HCT116 (cell line): ENCODE results near the gene OR10A5. TPM values are rescaled to one million over a fixed set of nuclear protein-coding genes. Genes with fewer than 3 reads are reported as not detected.

ENCODE experiments used
- ATAC-seq: fragments of 200-7000 bp; cut with Tn5 transposase; 2 replicates; pipeline ENCODE4 v1.9.1; 2020; ENCODE audit warnings: mild to moderate bottlenecking, moderate library complexity
- BruUV-seq: library from RNA; stranded (reverse); fragments of 400-500 nt; replicated peaks from 2 replicates; lab custom pipeline; 2021; lab: Mats Ljungman, UMichigan
- CTCF ChIA-PET: fragments of 300-600 bp; sonication (Branson Sonifier 250); formaldehyde crosslinking; loops from one replicate; lab custom pipeline; 2021; ENCODE audit warnings: antibody characterized with exemption; lab: Charles Lee
- POLR2A ChIA-PET: fragments of 300-600, 350-600 bp; sonication (Branson Sonifier 250); formaldehyde crosslinking; loops from one replicate; lab custom pipeline; 2021; ENCODE audit warnings: antibody characterized with exemption; lab: Charles Lee
- RAD21 ChIA-PET, 2 experiments: fragments of 300-600 bp; sonication (Branson Sonifier 250); formaldehyde crosslinking; loops; one replicate each; lab custom pipeline; 2023; ENCODE audit warnings: low total read pairs in 2 of 2; ENCODE audit not compliant: uncharacterized antibody in 2 of 2, unreplicated experiment in 2 of 2, low non-redundant PET in 1 of 2; lab: Charles Lee
- DNase-seq: peaks from one replicate; pipeline ENCODE4 v3.0.0-alpha.2; 2010; ENCODE audit warnings: low read depth, low spot score
- H2AFZ ChIP-seq: fragments of 200-600 bp; shearing (Covaris generic), sonication (generic); 2 replicates; pipeline ENCODE4 v1.6.1; 2017; ENCODE audit warnings: low read depth, mixed run types, mixed read lengths, antibody characterized with exemption, low read length; ENCODE audit not compliant: poor library complexity, severe bottlenecking
- H3K27ac ChIP-seq: 2 replicates; pipeline ENCODE4 v1.5.1; 2012; ENCODE audit warnings: low read depth, low read length
- H3K27me3 ChIP-seq: fragments of 200-600 bp; sonication (generic); 2 replicates; pipeline ENCODE4 v1.6.1; 2016; ENCODE audit warnings: mixed run types, low read length, mixed read lengths; ENCODE audit not compliant: insufficient read depth
- H3K36me3 ChIP-seq, 2 experiments: fragments of 200-500 bp in 1 of 2; fragments of 200-600 bp in 1 of 2; sonication (Bioruptor generic) in 1 of 2; sonication (generic) in 1 of 2; 2 replicates each; pipeline versions ENCODE4 v1.5.1 to v1.6.1; 2014 to 2016; ENCODE audit warnings: low read length in 2 of 2, inconsistent platforms in 1 of 2, mixed read lengths in 1 of 2, mixed run types in 1 of 2; ENCODE audit not compliant: insufficient read depth in 2 of 2, control insufficient read depth in 1 of 2
- H3K4me1 ChIP-seq, 2 experiments: fragments of 200-600 bp in 1 of 2; sonication (generic) in 1 of 2; 2 replicates each; pipeline versions ENCODE4 v1.5.1 to v1.6.1; 2012 to 2017; ENCODE audit warnings: low read length in 2 of 2, inconsistent platforms in 1 of 2, mild to moderate bottlenecking in 1 of 2, mixed read lengths in 1 of 2, mixed run types in 1 of 2, moderate library complexity in 1 of 2; ENCODE audit not compliant: insufficient read depth in 2 of 2, control insufficient read depth in 1 of 2
- H3K4me2 ChIP-seq: fragments of 200-600 bp; sonication (generic); 2 replicates; pipeline ENCODE4 v1.6.1; 2017; ENCODE audit warnings: mixed run types, low read length, mixed read lengths
- H3K4me3 ChIP-seq, 2 experiments: fragments of 200-600 bp in 1 of 2; sonication (generic) in 1 of 2; replicated peaks in 1 of 2; 2 replicates each; pipeline ENCODE4 v1.5.1; 2011 to 2016; ENCODE audit warnings: low read length in 2 of 2, control low read depth in 1 of 2, low read depth in 1 of 2, mild to moderate bottlenecking in 1 of 2, mixed read lengths in 1 of 2, mixed run types in 1 of 2
- H3K79me2 ChIP-seq: fragments of 200-600 bp; sonication (generic); 2 replicates; pipeline ENCODE4 v1.6.1; 2017; ENCODE audit warnings: mild to moderate bottlenecking, mixed run types, low read length, moderate library complexity, mixed read lengths; ENCODE audit not compliant: insufficient read depth
- H3K9ac ChIP-seq: fragments of 200-600 bp; sonication (generic); 2 replicates; pipeline ENCODE4 v1.6.1; 2016; ENCODE audit warnings: low read length, mixed read lengths
- H3K9me2 ChIP-seq: fragments of 200-600 bp; sonication (generic), shearing (Covaris generic); 2 replicates; pipeline ENCODE4 v1.6.1; 2017; ENCODE audit warnings: mixed run types, mild to moderate bottlenecking, moderate library complexity; ENCODE audit not compliant: insufficient read depth
- H3K9me3 ChIP-seq, 2 experiments: fragments of 200-500 bp in 1 of 2; fragments of 200-600 bp in 1 of 2; sonication (Bioruptor generic) in 1 of 2; sonication (generic) in 1 of 2; 2 replicates each; pipeline ENCODE4 v1.6.1; 2014 to 2017; ENCODE audit warnings: low read length in 2 of 2, mixed read lengths in 2 of 2, inconsistent platforms in 1 of 2, low read depth in 1 of 2, mild to moderate bottlenecking in 1 of 2, mixed run types in 1 of 2, moderate library complexity in 1 of 2; ENCODE audit not compliant: control insufficient read depth in 1 of 2, insufficient read depth in 1 of 2
- H4K20me1 ChIP-seq: fragments of 200-600 bp; sonication (generic), shearing (Covaris generic); 2 replicates; pipeline ENCODE4 v1.6.1; 2017; ENCODE audit warnings: mixed run types, mild to moderate bottlenecking, moderate library complexity; ENCODE audit not compliant: insufficient read depth
- JUND ChIP-seq: IDR thresholded peaks from 2 replicates; pipeline ENCODE4 v1.6.1; 2012
- TCF7L2 ChIP-seq: IDR thresholded peaks from 2 replicates; pipeline ENCODE4 v1.7.0; 2011; ENCODE audit warnings: borderline replicate concordance, inconsistent platforms; ENCODE audit not compliant: insufficient read depth, insufficient read length; ENCODE audit errors: extremely low read depth
- ZNF274 ChIP-seq: fragments of 200-500 bp; sonication (Bioruptor generic); IDR thresholded peaks from 2 replicates; pipeline ENCODE4 v1.6.1; 2014; ENCODE audit warnings: mild to moderate bottlenecking, low read depth, low read length, inconsistent platforms
- intact Hi-C: fragments of 100-400 bp; cut with micrococcal nuclease; formaldehyde crosslinking; loops from 2 replicates; pipeline ENCODE4 v1.10.0; 2022
- total RNA-seq: library from RNA; stranded (reverse); gene quantifications from one replicate; pipeline ENCODE4 v1.2.1, GENCODE V29; 2021; ENCODE audit not compliant: unreplicated experiment
- TF ChIP-seq, protein P1 (sequence below), 3 experiments: fragments of 200-600 bp in 1 of 3; sonication (generic) in 1 of 3; IDR thresholded peaks in 2 of 3; conservative IDR thresholded peaks in 1 of 3; 2 replicates each; pipeline ENCODE4 v1.5.1; 2012 to 2017; ENCODE audit warnings: low read depth in 2 of 3, low read length in 2 of 3, antibody characterized with exemption in 1 of 3, borderline replicate concordance in 1 of 3, control low read depth in 1 of 3, mild to moderate bottlenecking in 1 of 3, mixed read lengths in 1 of 3, mixed run types in 1 of 3, moderate library complexity in 1 of 3; ENCODE audit not compliant: insufficient read depth in 1 of 3

The OR10A5 gene
- total RNA-seq, 1 experiment from 2014 or later, result not detected

DNA sequence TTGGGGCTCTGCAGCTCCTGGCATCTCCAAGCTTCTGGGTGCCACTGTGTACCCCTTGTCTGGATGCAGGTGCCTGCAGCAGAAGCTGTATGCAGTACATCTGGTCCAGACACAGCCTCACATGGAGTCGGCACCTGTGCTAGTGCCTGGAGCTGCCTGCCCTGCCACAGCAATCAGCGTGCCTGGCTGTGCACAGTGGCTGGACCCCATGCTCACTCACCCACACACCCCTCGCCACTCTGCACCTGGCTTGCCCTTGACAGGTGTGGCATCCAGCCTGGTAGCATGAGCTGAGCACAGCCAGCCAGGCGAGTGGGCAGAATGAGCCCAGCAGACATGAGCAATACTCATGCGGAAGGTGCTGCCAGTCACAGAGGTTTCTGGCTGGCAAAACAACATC lies 26.5 kb upstream of the OR10A5 start (continued):
- TF ChIP-seq, protein P1, sequence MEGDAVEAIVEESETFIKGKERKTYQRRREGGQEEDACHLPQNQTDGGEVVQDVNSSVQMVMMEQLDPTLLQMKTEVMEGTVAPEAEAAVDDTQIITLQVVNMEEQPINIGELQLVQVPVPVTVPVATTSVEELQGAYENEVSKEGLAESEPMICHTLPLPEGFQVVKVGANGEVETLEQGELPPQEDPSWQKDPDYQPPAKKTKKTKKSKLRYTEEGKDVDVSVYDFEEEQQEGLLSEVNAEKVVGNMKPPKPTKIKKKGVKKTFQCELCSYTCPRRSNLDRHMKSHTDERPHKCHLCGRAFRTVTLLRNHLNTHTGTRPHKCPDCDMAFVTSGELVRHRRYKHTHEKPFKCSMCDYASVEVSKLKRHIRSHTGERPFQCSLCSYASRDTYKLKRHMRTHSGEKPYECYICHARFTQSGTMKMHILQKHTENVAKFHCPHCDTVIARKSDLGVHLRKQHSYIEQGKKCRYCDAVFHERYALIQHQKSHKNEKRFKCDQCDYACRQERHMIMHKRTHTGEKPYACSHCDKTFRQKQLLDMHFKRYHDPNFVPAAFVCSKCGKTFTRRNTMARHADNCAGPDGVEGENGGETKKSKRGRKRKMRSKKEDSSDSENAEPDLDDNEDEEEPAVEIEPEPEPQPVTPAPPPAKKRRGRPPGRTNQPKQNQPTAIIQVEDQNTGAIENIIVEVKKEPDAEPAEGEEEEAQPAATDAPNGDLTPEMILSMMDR (IDR thresholded peaks at IDR 0.05 in 2 of 3, conservative IDR thresholded peaks at IDR 0.05 in 1 of 3; ENCODE audit: borderline replicate concordance in 1 of 3, insufficient read depth in 1 of 3, low read depth in 2 of 3, low read length in 2 of 3), result no peak
- TF ChIP-seq ZNF274, result no peak
- TF ChIP-seq, all 23 proteins: peak for 0

DNA sequence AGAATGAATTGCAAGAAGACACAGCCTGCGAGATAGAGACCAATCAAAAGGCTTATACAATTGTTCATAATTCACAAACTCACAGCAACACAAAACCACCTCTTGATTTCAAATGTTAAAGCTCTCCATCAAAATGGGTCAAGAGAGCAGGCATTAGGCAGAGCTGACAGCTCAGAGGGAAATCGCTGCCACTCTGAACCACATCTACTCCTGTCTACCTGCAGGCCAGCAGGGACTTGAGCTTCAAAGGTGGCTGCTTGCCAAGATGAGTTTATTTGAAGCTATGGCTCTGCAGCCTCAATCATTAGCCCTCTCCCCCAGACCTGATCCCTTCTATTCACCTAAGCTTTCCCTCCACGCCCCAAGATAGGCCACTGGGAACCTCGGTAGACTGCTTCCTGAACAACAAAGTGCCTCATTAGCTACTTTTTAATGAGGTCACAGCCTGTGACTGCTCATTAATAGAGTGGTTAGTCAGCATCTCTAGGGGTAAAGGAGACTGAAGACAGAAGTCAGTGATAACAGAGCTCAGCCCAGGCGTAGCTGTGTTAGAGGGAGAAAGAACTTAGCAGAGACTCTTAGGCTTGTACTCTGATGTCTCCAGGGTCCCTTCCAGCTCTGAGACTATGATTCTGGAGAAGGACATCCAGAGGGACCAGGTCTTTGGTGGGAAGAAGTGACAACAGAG lies 21.2 kb upstream of the OR10A5 start:
- TF ChIP-seq TCF7L2, result no peak
- TF ChIP-seq JUND, result no peak
- H3K79me2 ChIP-seq, result no peaks in the 10 kb centered on the region
- no peak overlapping the region for H2AFZ ChIP-seq
- ATAC-seq (no peak), DNase-seq (no peak)
- H3K4me2 ChIP-seq, result no peak overlapping the region
- no peaks in the 10 kb centered on the region for H3K4me1 ChIP-seq
- no peak overlapping the region for H3K9ac ChIP-seq
- BruUV-seq, result no TSS peak
- H4K20me1 ChIP-seq, result 0 out of 2 replicates have a peak, but pooled peaks cover 3% of the 10 kb centered on the region
- no peak overlapping the region for H3K4me3 ChIP-seq
- no peaks in the 10 kb centered on the region for H3K9me2 ChIP-seq
- H3K27me3 ChIP-seq, result no peaks in the 10 kb centered on the region
- no peak overlapping the region for H3K27ac ChIP-seq
- ChIA-PET POLR2A (no interaction called here), CTCF (interaction anchor here (1.5 kb wide), 1 partner anchor 12 kb away, joined by 9 read pairs; no protein-coding TSS in a partner anchor), RAD21 (no interaction called here)
- H3K36me3 ChIP-seq, result no peaks in the 10 kb centered on the region
- H3K9me3 ChIP-seq, result no peaks in the 10 kb centered on the region
- intact Hi-C loops, result no loop called here
